HG03439 (cell line): ENCODE data around the gene VPS50.

Experiments used
- ATAC-seq: cut with Tn5 transposase; IDR thresholded peaks from one replicate; pipeline ENCODE4 v1.9.1; 2021; ENCODE audit warnings: mild to moderate bottlenecking, moderate library complexity; ENCODE audit not compliant: unreplicated experiment

The VPS50 gene

GRCh38 chr7:93399642-93400041 lies 167.5 kb downstream of the VPS50 start:
- no peak for ATAC-seq

DNA sequence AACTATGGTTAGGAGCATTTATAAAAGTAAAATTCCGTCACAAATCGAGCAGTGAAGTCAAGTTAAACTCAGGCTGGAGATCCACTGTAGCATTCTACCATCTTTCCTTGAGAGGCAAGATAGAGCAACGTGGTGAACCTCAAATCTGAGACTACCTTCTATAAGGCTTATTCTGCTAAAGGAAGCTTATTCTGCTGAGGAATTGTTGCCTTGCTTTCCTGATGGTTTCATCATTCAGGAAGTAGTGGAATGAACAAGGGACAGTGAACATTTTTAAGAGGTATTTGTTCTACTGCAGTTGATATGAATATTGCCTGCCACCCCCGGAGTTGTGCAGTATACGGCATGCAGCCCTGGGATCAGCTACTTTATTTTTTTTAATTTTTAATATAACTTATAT lies 170.8 kb downstream of the VPS50 start:
- no peak for ATAC-seq

GRCh38 chr7:93407239-93407638 lies 175.1 kb downstream of the VPS50 start:
- ATAC-seq, result no peak

DNA sequence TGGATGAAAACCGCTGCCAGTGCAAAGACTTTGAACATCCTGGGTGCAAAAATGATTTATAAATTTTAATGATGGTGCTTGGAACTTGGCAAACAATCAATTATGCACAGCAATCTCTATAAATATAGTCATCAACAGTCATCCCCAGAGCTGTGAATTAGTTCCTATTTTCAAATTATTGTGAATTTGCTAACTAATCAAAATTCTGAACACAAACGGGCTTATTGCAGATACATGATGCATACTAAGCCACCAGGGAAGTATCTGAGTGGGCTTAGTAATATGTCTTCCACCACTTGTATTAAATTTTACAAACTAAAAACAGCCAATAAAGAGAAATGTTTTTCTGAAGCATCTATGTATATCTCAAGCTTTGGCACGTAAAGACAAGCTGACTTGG lies 177.2 kb downstream of the VPS50 start:
- no peak for ATAC-seq
